Kidney (tissue), 14 donors: Measurements from ENCODE around the gene PAIP2B. TPM values are rescaled to one million over a fixed set of nuclear protein-coding genes. Genes with fewer than 3 reads are reported as not detected.

Source experiments
- DNase-seq, 5 donors: peaks; one replicate each; pipeline ENCODE4 v3.0.0-alpha.2; 2013 to 2020
- FAIRE-seq: peaks from 2 replicates; lab custom pipeline; 2012; peaks lifted over from hg19 to GRCh38; lab: Jason Lieb, UNC
- H3K27ac ChIP-seq, 2 donors: one replicate each; pipeline ENCODE4 v1.7.0; 2013; ENCODE audit warnings: low read depth in 2 of 2, low read length in 2 of 2, inconsistent platforms in 1 of 2
- H3K27me3 ChIP-seq: one replicate; pipeline ENCODE4 v1.7.1; 2013; ENCODE audit warnings: low read length, inconsistent platforms; ENCODE audit not compliant: control insufficient read depth, insufficient read depth
- H3K36me3 ChIP-seq, 3 donors: one replicate each; pipeline versions ENCODE4 v1.7.0 to v1.7.1; 2013; ENCODE audit warnings: low read length in 3 of 3, control low read depth in 1 of 3, inconsistent platforms in 1 of 3; ENCODE audit not compliant: insufficient read depth in 3 of 3, control insufficient read depth in 2 of 3
- H3K4me1 ChIP-seq, 3 donors: one replicate each; pipeline versions ENCODE4 v1.7.0 to v1.7.1; 2013; ENCODE audit warnings: low read length in 3 of 3, inconsistent platforms in 1 of 3, low read depth in 1 of 3; ENCODE audit not compliant: control insufficient read depth in 2 of 3, insufficient read depth in 2 of 3
- H3K4me3 ChIP-seq, 3 donors: one replicate each; pipeline versions ENCODE4 v1.7.0 to v1.8.1; 2013; ENCODE audit warnings: low read length in 3 of 3, control low read depth in 1 of 3, inconsistent platforms in 1 of 3
- H3K9ac ChIP-seq, 3 donors: one replicate each; pipeline versions ENCODE4 v1.7.0 to v1.7.1; 2013; ENCODE audit warnings: low read length in 3 of 3, control low read depth in 1 of 3, inconsistent platforms in 1 of 3
- H3K9me3 ChIP-seq, 3 donors: one replicate each; pipeline versions ENCODE4 v1.7.0 to v1.7.1; 2013; ENCODE audit warnings: low read length in 3 of 3, control low read depth in 1 of 3, inconsistent platforms in 1 of 3; ENCODE audit not compliant: control insufficient read depth in 2 of 3, insufficient read depth in 1 of 3
- intact Hi-C: fragments of 100-400 bp; cut with DNase I; formaldehyde crosslinking; loops from one replicate; pipeline ENCODE4 v1.11.1; 2022
- polyA plus RNA-seq: library from polyadenylated mRNA; stranded (reverse); fragments of 350-450 nt; fragmentation: Illumina TruSeq; extraction: RNeasy Lipid Tissue Mini Kit (QIAGEN cat#74804); gene quantifications from one replicate; pipeline ENCODE4 v1.2.3, GENCODE V29; 2014; ENCODE audit warnings: low read depth, low replicate concordance; ENCODE audit not compliant: insufficient read depth
- total RNA-seq: library from RNA; stranded (reverse); fragmentation: NEBNext Ultra II Directional; extraction: Animal tissue kit (Norgen Biotek cat#: 25700); gene quantifications from one replicate; pipeline ENCODE4 v1.2.1, GENCODE V29; 2021
- TF ChIP-seq, protein P1 (sequence below): IDR thresholded peaks from 3 replicates; pipeline ENCODE4 v1.5.1; 2012; ENCODE audit warnings: mild to moderate bottlenecking, moderate library complexity, borderline replicate concordance; ENCODE audit not compliant: insufficient read depth; ENCODE audit errors: extremely low read depth
- donor health status: control.
- donor health status: control.
- donor health status: control.
- donor health status: control.
- donor health status: control.
- donor health status: DM: yes; HTN: yes; CAD: no.
- donor health status: Normal renal cell carcinoma (clear cell type).

The PAIP2B gene
- total and polyA plus RNA-seq, 2 donors from 2014 or later = 9.3 to 10.6 TPM

DNA sequence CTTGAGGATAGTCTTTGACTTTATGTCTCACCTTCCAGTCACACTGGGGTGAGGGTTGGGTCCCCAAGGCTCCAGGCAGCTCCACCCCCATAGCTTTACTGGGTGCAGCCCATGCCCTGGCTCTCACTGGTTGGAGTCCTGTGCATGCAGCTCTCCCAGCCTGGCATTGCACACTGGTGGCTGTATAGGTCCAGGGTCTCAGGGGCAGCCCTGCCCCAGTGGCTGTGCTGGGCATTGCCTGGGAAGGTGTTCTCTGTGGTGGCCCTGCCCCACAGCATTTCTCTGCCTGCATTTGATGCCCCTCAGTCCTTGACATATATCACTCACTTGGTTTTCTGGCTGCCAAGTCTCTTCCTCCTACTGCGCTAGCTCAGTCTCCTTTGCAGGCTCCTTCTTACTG is 75.3 kb downstream of the PAIP2B start:
- Histone ChIP-seq H3K27ac (no peak overlapping the region), H3K9ac (no peak overlapping the region), H3K27me3 (no peaks in the 10 kb centered on the region), H3K36me3 (peaks cover 4 to 22% (median 16%) of the 10 kb centered on the region in 3 donors), H3K4me3 (no peak overlapping the region), H3K4me1 (no peaks in the 10 kb centered on the region), H3K9me3 (no peaks in the 10 kb centered on the region)
- DNase-seq (no peak), FAIRE-seq (no peak)
- TF ChIP-seq, protein P1, sequence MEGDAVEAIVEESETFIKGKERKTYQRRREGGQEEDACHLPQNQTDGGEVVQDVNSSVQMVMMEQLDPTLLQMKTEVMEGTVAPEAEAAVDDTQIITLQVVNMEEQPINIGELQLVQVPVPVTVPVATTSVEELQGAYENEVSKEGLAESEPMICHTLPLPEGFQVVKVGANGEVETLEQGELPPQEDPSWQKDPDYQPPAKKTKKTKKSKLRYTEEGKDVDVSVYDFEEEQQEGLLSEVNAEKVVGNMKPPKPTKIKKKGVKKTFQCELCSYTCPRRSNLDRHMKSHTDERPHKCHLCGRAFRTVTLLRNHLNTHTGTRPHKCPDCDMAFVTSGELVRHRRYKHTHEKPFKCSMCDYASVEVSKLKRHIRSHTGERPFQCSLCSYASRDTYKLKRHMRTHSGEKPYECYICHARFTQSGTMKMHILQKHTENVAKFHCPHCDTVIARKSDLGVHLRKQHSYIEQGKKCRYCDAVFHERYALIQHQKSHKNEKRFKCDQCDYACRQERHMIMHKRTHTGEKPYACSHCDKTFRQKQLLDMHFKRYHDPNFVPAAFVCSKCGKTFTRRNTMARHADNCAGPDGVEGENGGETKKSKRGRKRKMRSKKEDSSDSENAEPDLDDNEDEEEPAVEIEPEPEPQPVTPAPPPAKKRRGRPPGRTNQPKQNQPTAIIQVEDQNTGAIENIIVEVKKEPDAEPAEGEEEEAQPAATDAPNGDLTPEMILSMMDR = no peak
- intact Hi-C loops = no loop called here

DNA sequence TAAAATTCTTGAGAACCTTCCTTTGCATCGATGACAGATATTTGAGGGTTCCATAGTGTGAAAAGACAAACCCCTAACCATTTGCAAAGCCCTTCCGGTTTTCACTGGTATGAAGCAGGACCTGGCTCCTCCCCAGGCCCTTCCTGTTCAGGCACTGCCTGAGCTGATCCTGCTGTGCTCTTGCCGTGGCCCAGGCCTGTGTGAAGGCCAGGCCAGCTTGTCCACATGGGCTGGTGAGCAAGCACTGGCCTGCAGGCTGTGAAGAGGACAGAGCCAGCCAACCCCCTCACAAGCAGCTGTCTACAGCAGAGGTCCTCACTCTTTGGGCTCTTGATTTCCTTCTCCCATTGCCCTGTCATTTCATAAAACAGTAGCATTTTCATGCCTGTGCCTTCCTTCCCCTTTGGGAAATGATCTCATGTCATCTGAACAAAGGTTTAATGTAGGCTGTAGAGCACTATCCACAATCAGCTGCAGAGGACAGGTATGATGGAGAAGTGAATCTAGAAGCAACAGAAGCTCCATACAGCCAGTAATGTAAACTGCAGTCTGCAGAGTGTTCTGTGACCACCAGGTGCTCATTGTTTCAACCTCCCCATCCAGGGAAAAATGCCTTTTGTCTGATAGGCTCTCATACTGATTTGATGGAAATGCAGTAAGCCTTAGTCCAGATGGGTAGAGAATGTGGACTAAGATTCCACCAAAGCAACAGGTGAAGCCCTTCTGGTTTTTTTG is 76.7 kb downstream of the PAIP2B start:
- no peaks in the 10 kb centered on the region for H3K27me3 ChIP-seq
- H3K9ac ChIP-seq = no peak overlapping the region
- intact Hi-C loops = no loop called here
- TF ChIP-seq, protein P1 = no peak
- H3K36me3 ChIP-seq = peaks cover 4 to 29% (median 26%) of the 10 kb centered on the region in 3 donors
- H3K9me3 ChIP-seq = no peaks in the 10 kb centered on the region
- no peak overlapping the region for H3K27ac ChIP-seq
- H3K4me3 ChIP-seq = no peak overlapping the region
- FAIRE-seq (no peak), DNase-seq (no peak)
- no peaks in the 10 kb centered on the region for H3K4me1 ChIP-seq

DNA sequence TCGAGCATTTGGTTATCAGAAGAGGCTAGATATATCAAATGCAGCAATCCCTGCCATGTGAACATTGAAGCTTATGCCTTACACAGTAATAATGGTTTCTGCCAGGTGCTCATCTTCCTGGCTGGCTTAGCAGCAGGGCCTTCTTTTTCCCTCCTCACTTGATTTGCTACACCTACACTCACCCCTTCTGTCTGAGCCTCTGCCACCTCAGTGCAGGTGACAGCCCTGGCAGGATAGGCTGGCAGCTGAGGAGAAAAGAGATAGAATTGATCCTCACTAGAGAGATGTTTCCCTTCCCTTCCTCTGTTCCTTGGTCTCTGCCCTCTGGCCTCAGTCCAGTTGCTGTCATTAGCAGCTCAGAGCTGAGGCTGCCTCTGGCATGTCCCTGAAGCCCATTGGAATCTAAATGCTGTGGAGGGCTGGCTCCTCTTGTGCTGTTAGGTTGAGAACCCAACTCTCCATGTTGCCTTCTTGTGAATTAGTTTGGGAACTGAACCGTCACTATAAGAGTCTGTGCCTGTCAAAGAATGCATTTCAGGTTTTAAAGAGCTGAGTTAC is 78.3 kb downstream of the PAIP2B start:
- TF ChIP-seq, protein P1 = no peak
- Histone ChIP-seq H3K27ac (no peak overlapping the region), H3K27me3 (no peaks in the 10 kb centered on the region), H3K9me3 (no peaks in the 10 kb centered on the region), H3K4me3 (no peak overlapping the region), H3K36me3 (peaks cover 10 to 46% (median 43%) of the 10 kb centered on the region in 3 donors), H3K9ac (no peak overlapping the region), H3K4me1 (no peaks in the 10 kb centered on the region)
- intact Hi-C loops = no loop called here
- DNase-seq = no peak
- FAIRE-seq = no peak
